Measurements from ENCODE around the gene HOXA3.

- TF ChIP-seq POLR2AphosphoS5 (IDR thresholded peaks at IDR 0.05; ENCODE audit: low read depth): no peak
- TF ChIP-seq, protein P1, sequence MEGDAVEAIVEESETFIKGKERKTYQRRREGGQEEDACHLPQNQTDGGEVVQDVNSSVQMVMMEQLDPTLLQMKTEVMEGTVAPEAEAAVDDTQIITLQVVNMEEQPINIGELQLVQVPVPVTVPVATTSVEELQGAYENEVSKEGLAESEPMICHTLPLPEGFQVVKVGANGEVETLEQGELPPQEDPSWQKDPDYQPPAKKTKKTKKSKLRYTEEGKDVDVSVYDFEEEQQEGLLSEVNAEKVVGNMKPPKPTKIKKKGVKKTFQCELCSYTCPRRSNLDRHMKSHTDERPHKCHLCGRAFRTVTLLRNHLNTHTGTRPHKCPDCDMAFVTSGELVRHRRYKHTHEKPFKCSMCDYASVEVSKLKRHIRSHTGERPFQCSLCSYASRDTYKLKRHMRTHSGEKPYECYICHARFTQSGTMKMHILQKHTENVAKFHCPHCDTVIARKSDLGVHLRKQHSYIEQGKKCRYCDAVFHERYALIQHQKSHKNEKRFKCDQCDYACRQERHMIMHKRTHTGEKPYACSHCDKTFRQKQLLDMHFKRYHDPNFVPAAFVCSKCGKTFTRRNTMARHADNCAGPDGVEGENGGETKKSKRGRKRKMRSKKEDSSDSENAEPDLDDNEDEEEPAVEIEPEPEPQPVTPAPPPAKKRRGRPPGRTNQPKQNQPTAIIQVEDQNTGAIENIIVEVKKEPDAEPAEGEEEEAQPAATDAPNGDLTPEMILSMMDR (IDR thresholded peaks at IDR 0.05; ENCODE audit: insufficient read depth, low read length): no peak
Measured at GRCh38 chr7:27167916-27168264, 15.5 kb upstream of the HOXA3 start.

All from HL-60 (cell line).